GM08714 (cell line): ENCODE results near the gene PRKAG1.

Source experiments
- H3K4me3 ChIP-seq: fragments of 200-500 bp; sonication (Bioruptor generic); 2 replicates; pipeline ENCODE4 v1.5.1; 2014; ENCODE audit warnings: mild to moderate bottlenecking, low read length, inconsistent platforms
- ZNF274 ChIP-seq: IDR thresholded peaks from 2 replicates; pipeline ENCODE4 v1.6.1; 2012; ENCODE audit warnings: mild to moderate bottlenecking, low read depth, low read length

The PRKAG1 gene

DNA sequence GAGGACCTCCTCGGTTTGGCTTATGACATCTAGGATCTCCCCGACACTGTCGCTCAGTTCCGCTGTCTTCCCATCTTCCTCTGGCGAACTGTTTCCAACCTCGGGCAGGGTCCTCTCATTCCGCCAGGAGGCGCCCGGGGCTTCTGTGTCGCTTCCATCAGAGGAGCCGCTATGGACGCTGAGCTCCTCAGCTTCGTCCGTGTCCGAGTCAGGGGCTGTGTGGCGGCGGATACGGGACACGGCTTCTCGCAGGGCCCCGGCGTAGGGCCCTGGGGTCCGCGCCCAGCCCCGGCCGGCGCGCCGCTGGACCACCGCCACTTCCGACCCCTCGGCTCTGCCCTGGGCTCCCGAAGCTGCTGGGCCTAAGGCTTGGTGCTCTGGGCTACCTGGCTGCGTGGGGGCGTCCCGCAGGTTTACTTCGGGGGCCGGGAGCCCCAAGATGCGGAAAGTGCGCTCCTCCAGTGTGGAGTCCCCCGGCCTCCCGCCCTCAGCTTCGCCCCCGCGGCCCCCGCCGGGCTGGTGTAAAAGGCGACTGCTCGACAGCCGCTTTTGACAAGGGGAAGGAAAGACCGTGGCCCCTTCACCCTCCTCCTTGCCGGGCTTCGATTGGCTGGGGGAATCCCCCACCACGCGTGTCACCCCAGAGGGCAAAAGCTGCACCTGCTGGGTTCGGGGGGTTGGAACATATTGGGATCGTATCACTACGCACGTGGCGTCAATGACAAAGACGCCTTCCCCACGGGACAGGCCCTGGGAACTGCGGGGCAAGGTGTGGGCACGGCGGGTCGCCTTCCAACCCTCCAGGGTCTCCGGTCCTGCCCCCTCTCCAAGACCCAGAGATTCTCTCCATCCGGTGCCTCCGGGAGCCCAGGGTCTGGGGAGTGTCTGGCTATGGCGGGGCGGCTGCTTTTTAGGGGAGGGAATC is 21.5 kb downstream of the PRKAG1 start:
- peak overlapping the region; percentile 11; the same call in 1 of the 2 replicates for H3K4me3 ChIP-seq
- TF ChIP-seq ZNF274 = no peak

- no peak for TF ChIP-seq ZNF274
- no peak overlapping the region for H3K4me3 ChIP-seq
Measured at GRCh38 chr12:48995086-48995879, 23.3 kb downstream of the PRKAG1 start.

DNA sequence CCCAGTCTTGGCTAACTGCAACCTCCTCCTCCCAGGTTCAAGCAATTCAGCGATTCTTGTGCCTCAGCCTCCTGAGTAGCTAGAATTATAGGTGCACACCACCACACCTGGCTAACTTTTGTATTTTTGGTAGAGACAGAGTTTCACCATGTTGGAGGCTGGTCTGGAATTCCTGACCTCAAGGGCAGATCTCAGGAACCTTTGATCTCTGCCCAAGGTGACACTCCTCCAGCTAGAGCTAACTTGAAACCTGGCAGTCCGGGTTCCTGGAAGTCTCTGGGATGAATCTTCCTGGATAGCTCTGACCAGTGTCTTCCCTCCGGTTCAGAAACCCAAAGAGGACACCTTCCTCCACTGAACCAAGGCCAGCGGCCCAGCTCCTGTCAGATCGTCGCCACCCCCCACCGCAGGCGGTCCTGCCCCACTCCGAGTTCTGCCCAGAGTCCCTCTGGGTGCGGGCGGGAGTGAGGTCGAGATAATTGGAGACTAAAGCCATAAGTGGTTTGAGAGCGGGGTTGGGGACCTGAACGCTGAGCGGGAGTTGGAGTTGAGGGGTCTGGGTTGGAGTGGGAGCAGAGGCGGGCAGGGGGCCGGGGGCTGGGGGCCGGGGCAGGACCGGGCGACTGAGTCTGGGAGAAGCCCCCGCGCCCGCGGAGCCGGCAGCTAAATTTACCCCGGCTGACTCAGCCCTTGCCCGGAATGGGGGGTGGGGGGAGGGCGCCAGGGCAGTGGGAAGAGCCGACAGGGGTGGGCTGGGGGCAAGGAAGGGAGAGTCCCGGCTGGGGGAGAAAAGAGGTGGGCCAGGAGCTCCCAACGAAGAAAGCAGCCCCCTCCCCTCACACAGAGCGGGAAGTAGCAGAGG is 24.1 kb downstream of the PRKAG1 start:
- no peak overlapping the region for H3K4me3 ChIP-seq
- TF ChIP-seq ZNF274 = no peak

DNA sequence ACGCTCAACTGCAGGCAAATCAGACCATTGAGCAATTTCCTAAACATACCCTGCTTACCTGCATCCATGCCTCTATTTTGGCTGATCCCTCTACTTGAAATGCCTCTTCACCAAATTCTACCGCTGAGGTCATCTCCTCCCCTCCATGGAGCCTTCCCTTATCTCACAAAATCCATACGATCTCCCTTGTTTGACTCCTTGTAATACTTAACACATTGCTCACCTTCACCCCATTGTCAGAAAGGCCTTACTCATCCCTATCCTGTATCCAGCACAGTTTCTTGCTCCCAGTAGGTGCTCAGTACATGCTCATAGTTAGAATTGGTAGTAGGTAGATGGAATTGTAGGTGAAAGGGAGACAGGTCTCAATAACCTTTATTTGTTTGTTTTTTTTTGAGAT is 24.8 kb downstream of the PRKAG1 start:
- H3K4me3 ChIP-seq = no peak overlapping the region
- TF ChIP-seq ZNF274 = no peak

- no peak for TF ChIP-seq ZNF274
- H3K4me3 ChIP-seq = no peak overlapping the region
Measured at GRCh38 chr12:48991247-48992050, 27.1 kb downstream of the PRKAG1 start.

DNA sequence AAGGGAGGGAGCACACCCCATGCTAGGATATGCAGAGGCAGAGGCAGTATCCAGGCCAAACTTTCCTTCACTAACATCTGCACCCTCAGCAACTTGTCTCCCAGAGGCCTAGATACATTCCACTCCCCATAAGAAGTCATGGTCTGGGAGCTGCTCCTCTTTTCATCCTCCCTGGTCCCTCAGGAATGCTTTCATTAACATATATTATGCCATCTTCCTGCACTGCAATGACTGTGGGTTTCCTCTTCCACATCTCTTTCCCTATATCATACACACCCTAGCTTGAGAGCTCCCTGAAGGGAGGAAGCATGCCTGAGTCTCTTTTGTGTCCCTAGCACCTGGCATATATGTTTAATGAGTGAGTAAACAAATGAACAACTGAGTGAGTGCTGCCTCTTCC is 28.0 kb downstream of the PRKAG1 start:
- no peak for TF ChIP-seq ZNF274
- H3K4me3 ChIP-seq = no peak overlapping the region

- no peak for TF ChIP-seq ZNF274
- H3K4me3 ChIP-seq = no peak overlapping the region
Measured at GRCh38 chr12:48988030-48988649, 30.4 kb downstream of the PRKAG1 start.

DNA sequence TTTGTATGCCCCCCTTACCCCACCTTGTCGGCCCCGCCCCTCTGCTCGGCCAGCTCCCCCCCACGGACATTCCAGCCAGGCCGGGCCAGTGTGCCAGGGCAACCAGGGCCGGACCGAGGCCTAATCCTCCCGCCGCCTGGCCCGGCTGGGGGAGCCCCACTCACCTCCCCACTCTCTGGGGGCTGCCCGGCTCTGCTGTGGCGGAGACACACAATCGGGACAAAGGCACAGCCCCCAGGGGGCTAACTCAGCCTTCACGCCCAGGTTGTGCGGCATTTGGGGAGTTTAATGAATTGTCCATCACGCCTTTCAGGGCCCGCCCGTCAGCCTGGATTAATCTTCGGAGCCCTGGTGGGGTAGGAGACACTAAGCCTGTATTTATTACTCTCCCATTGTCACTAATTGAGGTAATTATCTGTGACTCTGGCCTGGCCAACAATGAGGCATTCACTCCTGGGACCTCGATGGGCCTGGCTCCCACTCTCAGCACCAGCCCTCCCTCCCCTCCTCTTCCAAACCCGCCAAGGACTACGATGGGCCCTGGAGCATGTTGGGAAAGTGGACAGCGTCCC is 31.8 kb downstream of the PRKAG1 start:
- no peak overlapping the region for H3K4me3 ChIP-seq
- no peak for TF ChIP-seq ZNF274

DNA sequence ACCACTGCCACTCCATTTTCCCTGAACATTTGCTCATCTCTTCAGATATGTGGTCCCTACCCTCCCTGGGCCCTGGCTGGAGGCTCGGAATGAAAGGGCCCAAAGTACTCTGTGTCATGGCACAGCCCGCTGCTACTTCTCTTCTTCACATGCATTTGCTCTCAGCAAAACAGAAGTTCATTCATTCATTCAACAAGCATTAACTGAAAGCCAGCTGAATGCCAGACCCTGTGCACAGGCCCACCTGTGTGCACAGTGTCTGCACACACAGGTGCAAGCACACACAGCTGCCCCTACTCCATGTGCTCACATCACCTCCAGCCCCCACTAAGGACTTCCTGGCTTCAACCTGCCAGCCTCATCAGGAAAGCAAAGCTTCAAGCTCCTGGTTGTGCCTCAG is 32.7 kb downstream of the PRKAG1 start:
- H3K4me3 ChIP-seq = no peak overlapping the region
- no peak for TF ChIP-seq ZNF274

- H3K4me3 ChIP-seq = no peak overlapping the region
- TF ChIP-seq ZNF274 = no peak
Measured at GRCh38 chr12:48985475-48985897, 33.1 kb downstream of the PRKAG1 start.

DNA sequence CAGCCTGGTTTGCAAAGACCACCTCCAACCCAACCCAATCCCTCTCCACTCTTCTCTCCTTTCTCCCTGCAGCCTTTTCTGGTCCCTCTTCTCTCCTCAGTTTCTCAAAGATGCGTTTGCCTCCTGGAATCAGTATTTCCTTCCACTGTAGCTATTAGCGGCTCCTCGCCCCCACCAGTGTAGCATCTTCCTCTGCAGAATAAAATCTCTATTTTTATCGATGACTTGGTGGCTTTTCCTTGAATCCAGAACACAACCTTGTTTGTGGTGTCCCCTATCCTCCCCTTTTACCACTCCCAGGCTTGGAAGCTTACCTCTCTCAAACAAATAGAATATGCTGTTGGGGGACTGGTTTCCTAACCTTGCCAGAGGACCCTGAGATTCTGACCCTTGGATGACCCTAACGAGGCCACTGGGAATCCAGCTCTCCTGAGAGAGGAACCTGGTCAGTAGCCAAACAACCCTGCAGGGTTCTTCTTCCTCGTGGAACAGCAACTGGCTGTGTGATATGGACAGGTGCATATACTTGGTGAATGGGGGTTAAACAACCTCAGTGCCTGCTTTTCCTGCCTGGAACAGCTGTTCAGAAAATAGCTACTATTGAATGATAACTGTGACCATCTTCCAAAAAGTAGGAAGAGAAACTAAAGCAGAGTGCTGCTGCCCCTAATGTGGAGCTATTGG is 36.0 kb downstream of the PRKAG1 start:
- TF ChIP-seq ZNF274 = no peak
- no peak overlapping the region for H3K4me3 ChIP-seq

DNA sequence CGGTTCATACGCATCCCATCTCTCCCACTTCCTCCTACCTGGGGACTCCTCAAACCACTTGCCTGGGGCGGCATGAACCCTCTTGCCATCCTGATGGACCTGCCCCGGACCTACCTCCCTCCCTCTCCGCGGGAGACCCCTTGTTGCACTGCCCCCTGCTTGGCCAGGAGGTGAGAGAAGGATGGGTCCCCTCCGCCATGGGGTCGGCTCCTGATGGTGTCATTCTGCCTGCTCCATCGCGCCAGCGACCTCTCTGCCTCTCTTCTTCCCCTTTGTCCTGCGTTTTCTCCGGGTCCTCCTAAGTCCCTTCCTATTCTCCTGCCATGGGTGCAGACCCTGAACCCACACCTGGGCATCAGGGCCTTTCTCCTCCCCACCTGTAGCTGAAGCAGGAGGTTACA is 36.8 kb downstream of the PRKAG1 start:
- no peak overlapping the region for H3K4me3 ChIP-seq

More for the DNA sequence above, 36.8 kb downstream of the PRKAG1 start:
- no peak for TF ChIP-seq ZNF274
